SU-DHL-6 (cell line): ENCODE results near the gene ESRP2.

Source experiments
- CTCF ChIP-seq: fragments of 200-600 bp; sonication (generic); IDR thresholded peaks from one replicate; pipeline ENCODE4 v1.5.1; 2017; ENCODE audit warnings: antibody characterized with exemption, mild to moderate bottlenecking, low read length, moderate library complexity; ENCODE audit not compliant: insufficient read depth, poor library complexity, severe bottlenecking
- EZH2phosphoT487 ChIP-seq: fragments of 200-600 bp; sonication (generic), shearing (Covaris generic); conservative IDR thresholded peaks from 2 replicates; pipeline ENCODE4 v1.6.1; 2018; ENCODE audit warnings: mild to moderate bottlenecking, antibody characterized with exemption, low read length, moderate library complexity, mixed read lengths

GRCh38 chr16:68229431-68230175 is 6.3 kb downstream of the ESRP2 start:
- peak; percentile 76 for TF ChIP-seq CTCF
- no peak for TF ChIP-seq EZH2phosphoT487
